WTC11 (cell line): ENCODE measurements around the gene ANO10. TPM values are rescaled to one million over a fixed set of nuclear protein-coding genes. Genes with fewer than 3 reads are reported as not detected.

Experiments
- ATAC-seq: fragments of 200-7000 bp; cut with Tn5 transposase; 2 replicates; pipeline ENCODE4 v1.10.0; 2021; ENCODE audit warnings: mild to moderate bottlenecking, moderate library complexity
- CTCF ChIA-PET: fragments of 300-600 bp; sonication (Branson Sonifier 250); formaldehyde crosslinking; loops from one replicate; lab custom pipeline; 2021; ENCODE audit warnings: antibody characterized with exemption; lab: Charles Lee
- POLR2A ChIA-PET: fragments of 350-600 bp; sonication (Branson Sonifier 250); formaldehyde crosslinking; loops from one replicate; lab custom pipeline; 2021; ENCODE audit warnings: antibody characterized with exemption; lab: Charles Lee
- DNase-seq: peaks from one replicate; pipeline ENCODE4 v3.0.0; 2021; ENCODE audit warnings: low spot score
- H3K27ac Mint-ChIP-seq: 2 replicates; pipeline ENCODE4 v1.8.0; 2021; ENCODE audit warnings: mixed read lengths
- H3K27me3 Mint-ChIP-seq: 2 replicates; pipeline ENCODE4 v1.8.0; 2021; ENCODE audit warnings: low read depth, mild to moderate bottlenecking, moderate library complexity, mixed read lengths
- H3K36me3 Mint-ChIP-seq: 2 replicates; pipeline ENCODE4 v1.8.0; 2021; ENCODE audit warnings: mixed read lengths
- H3K4me1 Mint-ChIP-seq: 2 replicates; pipeline ENCODE4 v1.8.0; 2022; ENCODE audit warnings: mixed read lengths
- H3K4me3 Mint-ChIP-seq: 2 replicates; pipeline ENCODE4 v1.8.0; 2021; ENCODE audit warnings: mild to moderate bottlenecking, moderate library complexity, mixed read lengths
- H3K9me3 Mint-ChIP-seq: 2 replicates; pipeline ENCODE4 v1.8.0; 2021; ENCODE audit warnings: mixed read lengths
- FOXP1 ChIP-seq: sonication (generic); formaldehyde crosslinking; IDR thresholded peaks from 2 replicates; pipeline ENCODE4 v1.8.0; 2022; ENCODE audit warnings: missing genetic modification reagents, mild to moderate bottlenecking, moderate library complexity, borderline replicate concordance
- GRHL2 ChIP-seq: fragments of 250-450 bp; sonication (Bioruptor Pico); IDR thresholded peaks from 2 replicates; pipeline ENCODE4 v1.8.0; 2022; ENCODE audit warnings: mild to moderate bottlenecking, moderate library complexity; ENCODE audit not compliant: insufficient replicate concordance, severe bottlenecking
- HMGA2 ChIP-seq: fragments of 250-450 bp; sonication (Bioruptor Pico); IDR thresholded peaks from 2 replicates; pipeline ENCODE4 v1.4.0; 2021; ENCODE audit warnings: mild to moderate bottlenecking, moderate library complexity
- IRF2 ChIP-seq: sonication (generic); formaldehyde crosslinking; IDR thresholded peaks from 2 replicates; pipeline ENCODE4 v1.8.0; 2022; ENCODE audit warnings: low read depth, missing genetic modification reagents, borderline replicate concordance
- KAT7 ChIP-seq: sonication (generic); formaldehyde crosslinking; IDR thresholded peaks from 2 replicates; pipeline ENCODE4 v1.8.1; 2023; ENCODE audit warnings: missing genetic modification reagents, mild to moderate bottlenecking, borderline replicate concordance
- NR1H2 ChIP-seq: sonication (generic); formaldehyde crosslinking; IDR thresholded peaks from 2 replicates; pipeline ENCODE4 v1.9.0; 2021; ENCODE audit warnings: mild to moderate bottlenecking, moderate library complexity, missing genetic modification reagents
- NR2C2 ChIP-seq: sonication (generic); formaldehyde crosslinking; IDR thresholded peaks from 2 replicates; pipeline ENCODE4 v1.8.0; 2022; ENCODE audit warnings: mild to moderate bottlenecking, missing genetic modification reagents
- RELA ChIP-seq: sonication (generic); formaldehyde crosslinking; IDR thresholded peaks from 2 replicates; pipeline ENCODE4 v1.8.1; 2022; ENCODE audit warnings: missing genetic modification reagents, mild to moderate bottlenecking, borderline replicate concordance
- SMAD3 ChIP-seq: sonication (generic); formaldehyde crosslinking; IDR thresholded peaks from 2 replicates; pipeline ENCODE4 v1.8.0; 2022; ENCODE audit warnings: missing genetic modification reagents, mild to moderate bottlenecking, borderline replicate concordance
- TEAD1 ChIP-seq: sonication (generic); formaldehyde crosslinking; IDR thresholded peaks from 2 replicates; pipeline ENCODE4 v1.8.0; 2022; ENCODE audit warnings: mild to moderate bottlenecking, missing genetic modification reagents
- TEAD4 ChIP-seq: sonication (generic); formaldehyde crosslinking; IDR thresholded peaks from 2 replicates; pipeline ENCODE4 v1.8.0; 2022; ENCODE audit warnings: mild to moderate bottlenecking, missing genetic modification reagents
- ZNF396 ChIP-seq: fragments of 250-450 bp; sonication (Bioruptor Pico); IDR thresholded peaks from 2 replicates; pipeline ENCODE4 v1.8.0; 2021; ENCODE audit warnings: mild to moderate bottlenecking, moderate library complexity, borderline replicate concordance
- ZNF423 ChIP-seq: fragments of 250-450 bp; sonication (Bioruptor Pico); IDR thresholded peaks from 2 replicates; pipeline ENCODE4 v2.1.2; 2022; ENCODE audit warnings: mild to moderate bottlenecking, moderate library complexity
- total RNA-seq: library from RNA; stranded (reverse); gene quantifications from 3 replicates; pipeline ENCODE4 v1.2.3, GENCODE V29; 2021
- TF ChIP-seq, protein P1 (sequence below): sonication (generic); formaldehyde crosslinking; IDR thresholded peaks from 2 replicates; pipeline ENCODE4 v1.8.1; 2022; ENCODE audit warnings: low read depth, missing genetic modification reagents, borderline replicate concordance
- TF ChIP-seq, protein P2 (sequence below): sonication (generic); formaldehyde crosslinking; IDR thresholded peaks from 2 replicates; pipeline ENCODE4 v1.8.0; 2023; ENCODE audit warnings: mild to moderate bottlenecking, missing genetic modification reagents
- TF ChIP-seq, protein P3 (sequence below): sonication (generic); formaldehyde crosslinking; conservative IDR thresholded peaks from 2 replicates; pipeline ENCODE4 v1.8.1; 2023; ENCODE audit warnings: mild to moderate bottlenecking, low read depth, missing genetic modification reagents, moderate library complexity
- TF ChIP-seq, protein P4 (sequence below): fragments of 200-600 bp; IDR thresholded peaks from 2 replicates; pipeline ENCODE4 v1.8.0; 2022; ENCODE audit warnings: antibody characterized with exemption
- TF ChIP-seq, protein P5 (sequence below): sonication (generic); formaldehyde crosslinking; IDR thresholded peaks from 2 replicates; pipeline ENCODE4 v1.8.1; 2023; ENCODE audit warnings: mild to moderate bottlenecking, moderate library complexity, missing genetic modification reagents
- TF ChIP-seq, protein P6 (sequence below): sonication (generic); formaldehyde crosslinking; IDR thresholded peaks from 2 replicates; pipeline ENCODE4 v1.8.1; 2023; ENCODE audit warnings: mild to moderate bottlenecking, missing genetic modification reagents

ANO10 gene
- total RNA-seq, 1 experiment from 2014 or later, result 35.1 TPM

DNA sequence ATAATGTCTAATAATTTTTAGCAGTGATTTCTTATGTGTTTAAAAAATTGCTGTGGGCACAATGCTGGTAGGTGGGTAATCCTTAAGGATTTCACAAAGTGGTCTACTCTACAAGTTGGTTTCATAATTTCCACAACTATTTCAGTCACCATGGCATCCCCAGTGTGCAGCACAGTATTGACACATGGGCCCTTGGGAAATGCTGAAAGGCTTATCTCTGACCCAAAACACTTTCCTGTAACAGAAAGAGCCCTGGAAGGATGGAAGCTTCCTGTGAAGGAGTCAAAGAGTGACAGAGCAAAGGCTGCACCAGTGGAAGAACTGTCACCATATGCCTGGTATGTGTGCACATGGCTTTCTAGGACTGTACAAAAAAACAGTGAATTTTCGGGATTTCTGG lies 153.7 kb downstream of the ANO10 start:
- no peak overlapping the region for H3K27ac Mint-ChIP-seq
- no peak for TF ChIP-seq GRHL2 (CRISPR knock-in tag)
- no peak for TF ChIP-seq ZNF423 (CRISPR knock-in tag)
- no peak for TF ChIP-seq TEAD1 (CRISPR knock-in tag)
- TF ChIP-seq NR2C2, result no peak
- TF ChIP-seq, protein P1, sequence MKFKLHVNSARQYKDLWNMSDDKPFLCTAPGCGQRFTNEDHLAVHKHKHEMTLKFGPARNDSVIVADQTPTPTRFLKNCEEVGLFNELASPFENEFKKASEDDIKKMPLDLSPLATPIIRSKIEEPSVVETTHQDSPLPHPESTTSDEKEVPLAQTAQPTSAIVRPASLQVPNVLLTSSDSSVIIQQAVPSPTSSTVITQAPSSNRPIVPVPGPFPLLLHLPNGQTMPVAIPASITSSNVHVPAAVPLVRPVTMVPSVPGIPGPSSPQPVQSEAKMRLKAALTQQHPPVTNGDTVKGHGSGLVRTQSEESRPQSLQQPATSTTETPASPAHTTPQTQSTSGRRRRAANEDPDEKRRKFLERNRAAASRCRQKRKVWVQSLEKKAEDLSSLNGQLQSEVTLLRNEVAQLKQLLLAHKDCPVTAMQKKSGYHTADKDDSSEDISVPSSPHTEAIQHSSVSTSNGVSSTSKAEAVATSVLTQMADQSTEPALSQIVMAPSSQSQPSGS (CRISPR knock-in tag), result no peak
- no peak for TF ChIP-seq SMAD3 (CRISPR knock-in tag)
- TF ChIP-seq TEAD4 (CRISPR knock-in tag), result no peak
- TF ChIP-seq, protein P2, sequence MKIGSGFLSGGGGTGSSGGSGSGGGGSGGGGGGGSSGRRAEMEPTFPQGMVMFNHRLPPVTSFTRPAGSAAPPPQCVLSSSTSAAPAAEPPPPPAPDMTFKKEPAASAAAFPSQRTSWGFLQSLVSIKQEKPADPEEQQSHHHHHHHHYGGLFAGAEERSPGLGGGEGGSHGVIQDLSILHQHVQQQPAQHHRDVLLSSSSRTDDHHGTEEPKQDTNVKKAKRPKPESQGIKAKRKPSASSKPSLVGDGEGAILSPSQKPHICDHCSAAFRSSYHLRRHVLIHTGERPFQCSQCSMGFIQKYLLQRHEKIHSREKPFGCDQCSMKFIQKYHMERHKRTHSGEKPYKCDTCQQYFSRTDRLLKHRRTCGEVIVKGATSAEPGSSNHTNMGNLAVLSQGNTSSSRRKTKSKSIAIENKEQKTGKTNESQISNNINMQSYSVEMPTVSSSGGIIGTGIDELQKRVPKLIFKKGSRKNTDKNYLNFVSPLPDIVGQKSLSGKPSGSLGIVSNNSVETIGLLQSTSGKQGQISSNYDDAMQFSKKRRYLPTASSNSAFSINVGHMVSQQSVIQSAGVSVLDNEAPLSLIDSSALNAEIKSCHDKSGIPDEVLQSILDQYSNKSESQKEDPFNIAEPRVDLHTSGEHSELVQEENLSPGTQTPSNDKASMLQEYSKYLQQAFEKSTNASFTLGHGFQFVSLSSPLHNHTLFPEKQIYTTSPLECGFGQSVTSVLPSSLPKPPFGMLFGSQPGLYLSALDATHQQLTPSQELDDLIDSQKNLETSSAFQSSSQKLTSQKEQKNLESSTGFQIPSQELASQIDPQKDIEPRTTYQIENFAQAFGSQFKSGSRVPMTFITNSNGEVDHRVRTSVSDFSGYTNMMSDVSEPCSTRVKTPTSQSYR (CRISPR knock-in tag), result no peak
- TF ChIP-seq NR1H2, result no peak
- TF ChIP-seq IRF2, result no peak
- TF ChIP-seq, protein P3, sequence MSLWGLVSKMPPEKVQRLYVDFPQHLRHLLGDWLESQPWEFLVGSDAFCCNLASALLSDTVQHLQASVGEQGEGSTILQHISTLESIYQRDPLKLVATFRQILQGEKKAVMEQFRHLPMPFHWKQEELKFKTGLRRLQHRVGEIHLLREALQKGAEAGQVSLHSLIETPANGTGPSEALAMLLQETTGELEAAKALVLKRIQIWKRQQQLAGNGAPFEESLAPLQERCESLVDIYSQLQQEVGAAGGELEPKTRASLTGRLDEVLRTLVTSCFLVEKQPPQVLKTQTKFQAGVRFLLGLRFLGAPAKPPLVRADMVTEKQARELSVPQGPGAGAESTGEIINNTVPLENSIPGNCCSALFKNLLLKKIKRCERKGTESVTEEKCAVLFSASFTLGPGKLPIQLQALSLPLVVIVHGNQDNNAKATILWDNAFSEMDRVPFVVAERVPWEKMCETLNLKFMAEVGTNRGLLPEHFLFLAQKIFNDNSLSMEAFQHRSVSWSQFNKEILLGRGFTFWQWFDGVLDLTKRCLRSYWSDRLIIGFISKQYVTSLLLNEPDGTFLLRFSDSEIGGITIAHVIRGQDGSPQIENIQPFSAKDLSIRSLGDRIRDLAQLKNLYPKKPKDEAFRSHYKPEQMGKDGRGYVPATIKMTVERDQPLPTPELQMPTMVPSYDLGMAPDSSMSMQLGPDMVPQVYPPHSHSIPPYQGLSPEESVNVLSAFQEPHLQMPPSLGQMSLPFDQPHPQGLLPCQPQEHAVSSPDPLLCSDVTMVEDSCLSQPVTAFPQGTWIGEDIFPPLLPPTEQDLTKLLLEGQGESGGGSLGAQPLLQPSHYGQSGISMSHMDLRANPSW, result no peak
- TF ChIP-seq RELA (CRISPR knock-in tag), result no peak
- CTCF ChIA-PET, result interaction anchor here (0.7 kb wide), 1 partner anchor 16 kb away, joined by 4 read pairs; no protein-coding TSS in a partner anchor

DNA sequence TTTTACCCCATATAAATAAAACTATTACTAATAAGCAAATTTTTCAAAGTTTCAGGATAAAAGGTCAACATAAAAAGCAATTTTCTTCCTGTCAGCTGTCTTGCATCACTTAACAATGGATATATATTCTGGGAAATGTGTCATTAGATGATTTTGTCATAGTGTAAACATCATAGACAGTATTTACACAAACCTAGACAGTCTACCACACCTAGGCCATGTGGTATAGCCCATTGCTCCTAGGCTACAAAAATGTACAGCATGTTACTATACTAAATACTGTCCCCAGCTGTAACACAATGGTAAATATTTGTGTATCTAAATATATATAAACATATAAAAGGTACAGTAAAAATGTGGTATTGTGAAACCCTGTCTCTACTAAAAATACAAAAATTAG lies 156.7 kb downstream of the ANO10 start:
- DNase-seq, result no peak
- Mint-ChIP-seq H3K27ac (no peak overlapping the region), H3K9me3 (peaks cover 43% of the 10 kb centered on the region), H3K4me3 (no peak overlapping the region), H3K4me1 (peaks cover 7% of the 10 kb centered on the region), H3K27me3 (no peaks in the 10 kb centered on the region), H3K36me3 (peaks cover 37% of the 10 kb centered on the region)
- POLR2A ChIA-PET, result no interaction called here
- CTCF ChIA-PET, result no interaction called here
- no peak for ATAC-seq
- TF ChIP-seq, protein P1 (CRISPR knock-in tag), result no peak
- TF ChIP-seq ZNF396 (no peak), KAT7 (no peak), FOXP1 (CRISPR knock-in tag) (no peak), HMGA2 (CRISPR knock-in tag) (no peak)
- TF ChIP-seq, protein P4, sequence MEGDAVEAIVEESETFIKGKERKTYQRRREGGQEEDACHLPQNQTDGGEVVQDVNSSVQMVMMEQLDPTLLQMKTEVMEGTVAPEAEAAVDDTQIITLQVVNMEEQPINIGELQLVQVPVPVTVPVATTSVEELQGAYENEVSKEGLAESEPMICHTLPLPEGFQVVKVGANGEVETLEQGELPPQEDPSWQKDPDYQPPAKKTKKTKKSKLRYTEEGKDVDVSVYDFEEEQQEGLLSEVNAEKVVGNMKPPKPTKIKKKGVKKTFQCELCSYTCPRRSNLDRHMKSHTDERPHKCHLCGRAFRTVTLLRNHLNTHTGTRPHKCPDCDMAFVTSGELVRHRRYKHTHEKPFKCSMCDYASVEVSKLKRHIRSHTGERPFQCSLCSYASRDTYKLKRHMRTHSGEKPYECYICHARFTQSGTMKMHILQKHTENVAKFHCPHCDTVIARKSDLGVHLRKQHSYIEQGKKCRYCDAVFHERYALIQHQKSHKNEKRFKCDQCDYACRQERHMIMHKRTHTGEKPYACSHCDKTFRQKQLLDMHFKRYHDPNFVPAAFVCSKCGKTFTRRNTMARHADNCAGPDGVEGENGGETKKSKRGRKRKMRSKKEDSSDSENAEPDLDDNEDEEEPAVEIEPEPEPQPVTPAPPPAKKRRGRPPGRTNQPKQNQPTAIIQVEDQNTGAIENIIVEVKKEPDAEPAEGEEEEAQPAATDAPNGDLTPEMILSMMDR, result no peak
- TF ChIP-seq, protein P5, sequence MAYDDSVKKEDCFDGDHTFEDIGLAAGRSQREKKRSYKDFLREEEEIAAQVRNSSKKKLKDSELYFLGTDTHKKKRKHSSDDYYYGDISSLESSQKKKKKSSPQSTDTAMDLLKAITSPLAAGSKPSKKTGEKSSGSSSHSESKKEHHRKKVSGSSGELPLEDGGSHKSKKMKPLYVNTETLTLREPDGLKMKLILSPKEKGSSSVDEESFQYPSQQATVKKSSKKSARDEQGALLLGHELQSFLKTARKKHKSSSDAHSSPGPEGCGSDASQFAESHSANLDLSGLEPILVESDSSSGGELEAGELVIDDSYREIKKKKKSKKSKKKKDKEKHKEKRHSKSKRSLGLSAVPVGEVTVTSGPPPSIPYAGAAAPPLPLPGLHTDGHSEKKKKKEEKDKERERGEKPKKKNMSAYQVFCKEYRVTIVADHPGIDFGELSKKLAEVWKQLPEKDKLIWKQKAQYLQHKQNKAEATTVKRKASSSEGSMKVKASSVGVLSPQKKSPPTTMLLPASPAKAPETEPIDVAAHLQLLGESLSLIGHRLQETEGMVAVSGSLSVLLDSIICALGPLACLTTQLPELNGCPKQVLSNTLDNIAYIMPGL (CRISPR knock-in tag), result no peak
- TF ChIP-seq, protein P6, sequence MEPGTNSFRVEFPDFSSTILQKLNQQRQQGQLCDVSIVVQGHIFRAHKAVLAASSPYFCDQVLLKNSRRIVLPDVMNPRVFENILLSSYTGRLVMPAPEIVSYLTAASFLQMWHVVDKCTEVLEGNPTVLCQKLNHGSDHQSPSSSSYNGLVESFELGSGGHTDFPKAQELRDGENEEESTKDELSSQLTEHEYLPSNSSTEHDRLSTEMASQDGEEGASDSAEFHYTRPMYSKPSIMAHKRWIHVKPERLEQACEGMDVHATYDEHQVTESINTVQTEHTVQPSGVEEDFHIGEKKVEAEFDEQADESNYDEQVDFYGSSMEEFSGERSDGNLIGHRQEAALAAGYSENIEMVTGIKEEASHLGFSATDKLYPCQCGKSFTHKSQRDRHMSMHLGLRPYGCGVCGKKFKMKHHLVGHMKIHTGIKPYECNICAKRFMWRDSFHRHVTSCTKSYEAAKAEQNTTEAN (CRISPR knock-in tag), result no peak

More for the DNA sequence above, 153.7 kb downstream of the ANO10 start:
- peaks cover 14% of the 10 kb centered on the region for H3K36me3 Mint-ChIP-seq
- POLR2A ChIA-PET, result interaction anchor here (0.7 kb wide), 2 partner anchors 44 to 853 kb away, joined by 3 read pairs; no protein-coding TSS in a partner anchor
- H3K4me1 Mint-ChIP-seq, result no peaks in the 10 kb centered on the region
- DNase-seq (no peak), ATAC-seq (no peak)
- no peaks in the 10 kb centered on the region for H3K27me3 Mint-ChIP-seq
- no peak overlapping the region for H3K4me3 Mint-ChIP-seq
- peaks cover 17% of the 10 kb centered on the region for H3K9me3 Mint-ChIP-seq
